T1000 (cell line): Measurements from ENCODE around the gene VAMP5.
"Not testable (repeated sequence)": the region's sequence is repeated elsewhere in the genome, so short reads cannot be mapped to it uniquely, and the experiment has no call there.

Experiments
- DNase-seq: peaks from one replicate; lab custom pipeline; 2025; ENCODE audit warnings: mixed read lengths; lab: John Stamatoyannopoulos, UW

VAMP5 gene

GRCh38 chr2:85601771-85602475, 17.7 kb downstream of the VAMP5 start:
- peak; percentile 47 for DNase-seq

- DNase-seq, result peak; percentile 67
Measured at GRCh38 chr2:85602476-85603234, 18.4 kb downstream of the VAMP5 start, which contains the start of gene TMEM150A. TMEM150A (minus strand) TSS chr2:85602698; CDS start chr2:85601948, 750 bp downstream.

GRCh38 chr2:85604133-85604444, 19.9 kb downstream of the VAMP5 start:
- not testable (repeated sequence) for DNase-seq

GRCh38 chr2:85604568-85605339, 20.5 kb downstream of the VAMP5 start:
- DNase-seq, result no peak

- DNase-seq, result no peak
Measured at GRCh38 chr2:85605406-85606115, 21.3 kb downstream of the VAMP5 start.

- DNase-seq, result no peak
Measured at GRCh38 chr2:85606116-85606455, 21.9 kb downstream of the VAMP5 start.

- no peak for DNase-seq
Measured at GRCh38 chr2:85607268-85608215, 23.3 kb downstream of the VAMP5 start.

GRCh38 chr2:85611217-85611704, 27.0 kb downstream of the VAMP5 start:
- no peak for DNase-seq

- peak; percentile 75 for DNase-seq
Measured at GRCh38 chr2:85611705-85612587, 27.7 kb downstream of the VAMP5 start, which contains the start of gene C2orf68. C2orf68 (minus strand) TSS chr2:85612066; CDS start chr2:85611984, 82 bp downstream.

- no peak for DNase-seq
Measured at GRCh38 chr2:85613717-85614515, 29.7 kb downstream of the VAMP5 start.

- DNase-seq, result not testable (repeated sequence)
Measured at GRCh38 chr2:85614757-85615156, 30.5 kb downstream of the VAMP5 start.

- no peak for DNase-seq
Measured at GRCh38 chr2:85615413-85615728, 31.1 kb downstream of the VAMP5 start.

GRCh38 chr2:85617723-85618122, 33.5 kb downstream of the VAMP5 start:
- DNase-seq, result not testable (repeated sequence)

GRCh38 chr2:85619617-85620016, 35.4 kb downstream of the VAMP5 start:
- no peak for DNase-seq

GRCh38 chr2:85621338-85621737, 37.1 kb downstream of the VAMP5 start:
- no peak for DNase-seq

- no peak for DNase-seq
Measured at GRCh38 chr2:85623991-85624390, 39.8 kb downstream of the VAMP5 start.

GRCh38 chr2:85628658-85629057, 44.4 kb downstream of the VAMP5 start:
- no peak for DNase-seq

- DNase-seq, result no peak
Measured at GRCh38 chr2:85631316-85631715, 47.1 kb downstream of the VAMP5 start.

- no peak for DNase-seq
Measured at GRCh38 chr2:85635011-85635410, 50.8 kb downstream of the VAMP5 start.
